GM12801 (cell line): Measurements from ENCODE around the gene ZNFX1.

Source experiments
- CTCF ChIP-seq: IDR thresholded peaks from one replicate; pipeline ENCODE4 v1.5.1; 2011; ENCODE audit warnings: control low read depth; ENCODE audit not compliant: insufficient read length; ENCODE audit errors: extremely low read depth

Gene ZNFX1

DNA sequence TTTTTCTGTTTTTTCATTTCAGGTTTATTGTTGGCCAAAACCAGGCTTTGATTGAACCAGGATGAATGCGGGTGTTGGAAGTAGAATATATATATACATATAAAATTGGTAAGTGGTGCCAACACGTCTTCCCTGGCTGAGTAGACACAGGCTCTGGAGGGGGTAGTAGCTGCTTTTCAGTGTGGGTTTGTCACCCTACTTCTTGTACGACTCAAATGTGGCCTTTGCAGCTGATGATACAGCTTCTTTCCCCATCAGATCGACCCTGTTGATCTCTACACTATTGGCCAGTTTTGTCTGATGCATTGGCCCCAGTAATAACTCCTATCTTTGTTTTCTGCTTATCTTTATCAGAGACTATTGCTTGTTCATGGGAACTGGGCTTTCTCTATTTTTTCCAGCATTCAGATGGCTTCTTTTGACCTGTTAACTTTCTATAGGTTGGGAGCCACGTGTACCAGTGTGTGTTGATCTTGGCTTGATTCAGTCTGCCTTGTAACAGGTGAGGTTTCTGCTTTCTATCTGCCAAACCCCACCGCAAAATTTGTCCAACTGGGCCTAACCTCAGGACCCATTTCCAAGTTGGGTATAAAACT is 2.7 kb upstream of the ZNFX1 start:
- TF ChIP-seq CTCF = no peak

DNA sequence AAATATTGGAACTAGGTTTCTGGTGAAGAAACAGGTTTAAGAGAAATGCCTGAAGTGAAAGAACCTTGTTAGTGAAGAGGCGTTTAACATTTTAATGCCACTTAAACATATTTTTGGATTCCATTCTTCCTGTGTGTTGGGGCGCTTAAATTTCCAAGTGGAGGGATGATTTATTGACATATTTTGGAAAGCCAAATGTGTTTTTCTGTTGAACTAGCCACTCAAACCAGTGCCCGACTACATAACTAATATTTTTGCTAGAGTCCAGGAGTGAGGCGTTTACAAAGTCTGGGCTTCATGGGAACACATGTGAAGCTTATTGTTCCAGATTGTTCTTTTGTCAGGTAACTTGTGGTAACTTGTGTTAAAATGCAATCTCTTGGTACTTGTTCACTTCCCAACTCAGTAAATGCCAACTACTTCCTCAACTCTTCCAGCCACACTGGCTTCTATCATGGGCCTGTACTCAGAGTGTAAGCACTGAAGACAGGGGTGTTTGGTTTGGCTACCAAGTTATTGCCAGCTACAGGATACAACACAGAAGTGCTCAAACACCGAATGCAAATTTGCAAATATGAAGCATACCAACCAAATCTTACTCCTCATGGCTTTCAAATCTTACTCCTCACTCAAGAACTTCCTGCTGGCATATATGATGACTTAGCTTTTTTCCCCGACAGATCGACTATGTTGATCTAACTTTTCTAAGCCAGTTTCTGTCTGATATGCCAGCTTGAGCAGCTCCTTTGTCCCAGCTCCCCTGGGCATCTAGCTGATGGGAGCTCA is 2.0 kb upstream of the ZNFX1 start:
- TF ChIP-seq CTCF = no peak

- TF ChIP-seq CTCF = no peak
Measured at GRCh38 chr20:49278818-49279676, 1.2 kb upstream of the ZNFX1 start.

DNA sequence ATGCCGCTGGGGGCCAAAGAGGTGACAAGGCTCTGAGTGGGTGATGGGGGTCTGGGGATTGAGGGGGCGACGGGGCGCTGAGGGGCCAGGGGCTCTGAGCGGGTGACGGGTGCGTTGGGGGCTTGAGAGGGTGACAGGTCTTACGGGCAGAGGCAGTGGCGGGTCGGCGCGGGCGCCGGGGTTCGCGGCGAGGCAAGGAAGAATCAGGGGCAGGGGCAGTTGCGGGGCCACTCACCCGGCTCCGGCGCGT is 146 bp downstream of the ZNFX1 start:
- TF ChIP-seq CTCF = no peak

- no peak for TF ChIP-seq CTCF
Measured at GRCh38 chr20:49276961-49277785, 684 bp downstream of the ZNFX1 start.

- no peak for TF ChIP-seq CTCF
Measured at GRCh38 chr20:49276161-49276960, 1.5 kb downstream of the ZNFX1 start.
